Measurements from ENCODE around the gene CABCOCO1.

DNA sequence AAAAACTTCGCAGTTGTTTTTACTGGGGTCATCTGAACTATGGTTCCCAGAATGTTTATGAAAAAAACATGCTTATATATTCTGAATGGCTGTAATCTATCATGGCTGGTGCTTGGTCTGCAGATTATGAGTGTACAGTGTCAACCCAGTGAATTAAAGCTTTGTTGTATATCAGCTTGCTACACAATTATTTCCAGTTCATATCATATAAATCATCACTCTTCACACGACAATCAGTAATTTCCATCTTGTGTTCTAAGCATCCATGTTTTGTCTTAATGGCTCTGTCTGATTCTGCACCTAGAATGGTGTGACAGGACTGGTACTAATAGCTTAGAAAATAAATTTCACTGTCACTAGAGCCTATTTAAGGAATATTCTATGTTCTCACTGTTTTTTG, 83.6 kb downstream of the CABCOCO1 start:
- TF ChIP-seq, protein P1, sequence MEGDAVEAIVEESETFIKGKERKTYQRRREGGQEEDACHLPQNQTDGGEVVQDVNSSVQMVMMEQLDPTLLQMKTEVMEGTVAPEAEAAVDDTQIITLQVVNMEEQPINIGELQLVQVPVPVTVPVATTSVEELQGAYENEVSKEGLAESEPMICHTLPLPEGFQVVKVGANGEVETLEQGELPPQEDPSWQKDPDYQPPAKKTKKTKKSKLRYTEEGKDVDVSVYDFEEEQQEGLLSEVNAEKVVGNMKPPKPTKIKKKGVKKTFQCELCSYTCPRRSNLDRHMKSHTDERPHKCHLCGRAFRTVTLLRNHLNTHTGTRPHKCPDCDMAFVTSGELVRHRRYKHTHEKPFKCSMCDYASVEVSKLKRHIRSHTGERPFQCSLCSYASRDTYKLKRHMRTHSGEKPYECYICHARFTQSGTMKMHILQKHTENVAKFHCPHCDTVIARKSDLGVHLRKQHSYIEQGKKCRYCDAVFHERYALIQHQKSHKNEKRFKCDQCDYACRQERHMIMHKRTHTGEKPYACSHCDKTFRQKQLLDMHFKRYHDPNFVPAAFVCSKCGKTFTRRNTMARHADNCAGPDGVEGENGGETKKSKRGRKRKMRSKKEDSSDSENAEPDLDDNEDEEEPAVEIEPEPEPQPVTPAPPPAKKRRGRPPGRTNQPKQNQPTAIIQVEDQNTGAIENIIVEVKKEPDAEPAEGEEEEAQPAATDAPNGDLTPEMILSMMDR (optimal IDR thresholded peaks at IDR 0.05 in 1 of 3, IDR thresholded peaks at IDR 0.05 in 1 of 3, conservative IDR thresholded peaks at IDR 0.05 in 1 of 3; ENCODE audit: extremely low read depth in 1 of 3, insufficient read depth in 2 of 3, low read length in 3 of 3): no peak
- no peak for TF ChIP-seq EZH2 (IDR thresholded peaks at IDR 0.05; ENCODE audit: low read length)
